Measurements from ENCODE around the gene PRR16. TPM values are rescaled to one million over a fixed set of nuclear protein-coding genes. Genes with fewer than 3 reads are reported as not detected.

The PRR16 gene
- total RNA-seq, 1 experiment from 2014 or later, result not detected

DNA sequence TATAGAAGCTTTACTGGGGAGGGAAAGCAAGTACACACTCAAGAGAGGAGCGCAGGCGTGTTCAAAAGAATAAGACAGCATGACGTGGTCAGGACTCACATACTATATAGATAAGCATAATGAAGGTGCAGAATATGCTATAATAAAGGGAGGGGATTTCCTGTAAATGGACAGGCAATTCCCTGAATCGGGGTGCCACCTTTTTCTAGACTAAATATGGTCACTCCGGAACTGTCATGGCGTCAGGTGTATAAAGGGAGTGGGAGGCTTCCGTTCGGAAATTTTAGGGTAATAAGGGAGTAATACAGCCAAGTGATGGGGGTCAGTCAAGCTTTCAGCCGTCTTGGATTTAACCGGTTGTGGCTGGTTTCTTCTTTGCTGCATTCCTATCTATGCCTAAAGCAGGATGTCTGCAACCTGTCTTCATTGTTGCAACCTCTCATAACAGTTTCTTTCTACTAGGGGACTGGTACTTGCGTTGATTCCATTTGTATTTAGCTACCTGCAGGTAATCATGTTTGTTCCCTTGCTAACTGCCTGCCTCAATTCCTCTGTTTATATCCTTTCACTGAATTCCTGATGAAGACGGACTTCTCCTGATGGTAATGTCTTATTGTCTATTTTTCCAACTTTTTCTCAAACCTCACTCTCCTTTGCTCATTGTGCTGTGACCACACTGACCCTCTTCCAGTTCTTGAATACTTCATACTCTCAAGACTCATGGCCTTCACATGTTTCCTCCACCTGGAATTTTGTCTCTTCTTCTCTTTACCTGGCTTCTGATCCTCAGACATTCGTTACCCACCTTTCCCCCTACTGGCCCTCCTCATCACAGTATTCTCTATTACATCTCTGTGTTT is 48.9 kb downstream of the PRR16 start:
- Histone ChIP-seq H3K27ac (ENCODE audit: low read length) (no peak overlapping the region), H3K9me3 (ENCODE audit: control insufficient read depth, insufficient read depth, low read depth, low read length) (no peaks in the 10 kb centered on the region), H3K36me3 (ENCODE audit: control insufficient read depth, insufficient read depth, low read length) (no peaks in the 10 kb centered on the region), H3K27me3 (ENCODE audit: control insufficient read depth, insufficient read depth, low read length) (no peaks in the 10 kb centered on the region), H3K4me1 (ENCODE audit: control insufficient read depth, insufficient read depth, low read length) (no peaks in the 10 kb centered on the region), H3K4me3 (ENCODE audit: low read depth in 2 of 2, low read length in 2 of 2) (no peak overlapping the region)
- TF ChIP-seq, protein P1, sequence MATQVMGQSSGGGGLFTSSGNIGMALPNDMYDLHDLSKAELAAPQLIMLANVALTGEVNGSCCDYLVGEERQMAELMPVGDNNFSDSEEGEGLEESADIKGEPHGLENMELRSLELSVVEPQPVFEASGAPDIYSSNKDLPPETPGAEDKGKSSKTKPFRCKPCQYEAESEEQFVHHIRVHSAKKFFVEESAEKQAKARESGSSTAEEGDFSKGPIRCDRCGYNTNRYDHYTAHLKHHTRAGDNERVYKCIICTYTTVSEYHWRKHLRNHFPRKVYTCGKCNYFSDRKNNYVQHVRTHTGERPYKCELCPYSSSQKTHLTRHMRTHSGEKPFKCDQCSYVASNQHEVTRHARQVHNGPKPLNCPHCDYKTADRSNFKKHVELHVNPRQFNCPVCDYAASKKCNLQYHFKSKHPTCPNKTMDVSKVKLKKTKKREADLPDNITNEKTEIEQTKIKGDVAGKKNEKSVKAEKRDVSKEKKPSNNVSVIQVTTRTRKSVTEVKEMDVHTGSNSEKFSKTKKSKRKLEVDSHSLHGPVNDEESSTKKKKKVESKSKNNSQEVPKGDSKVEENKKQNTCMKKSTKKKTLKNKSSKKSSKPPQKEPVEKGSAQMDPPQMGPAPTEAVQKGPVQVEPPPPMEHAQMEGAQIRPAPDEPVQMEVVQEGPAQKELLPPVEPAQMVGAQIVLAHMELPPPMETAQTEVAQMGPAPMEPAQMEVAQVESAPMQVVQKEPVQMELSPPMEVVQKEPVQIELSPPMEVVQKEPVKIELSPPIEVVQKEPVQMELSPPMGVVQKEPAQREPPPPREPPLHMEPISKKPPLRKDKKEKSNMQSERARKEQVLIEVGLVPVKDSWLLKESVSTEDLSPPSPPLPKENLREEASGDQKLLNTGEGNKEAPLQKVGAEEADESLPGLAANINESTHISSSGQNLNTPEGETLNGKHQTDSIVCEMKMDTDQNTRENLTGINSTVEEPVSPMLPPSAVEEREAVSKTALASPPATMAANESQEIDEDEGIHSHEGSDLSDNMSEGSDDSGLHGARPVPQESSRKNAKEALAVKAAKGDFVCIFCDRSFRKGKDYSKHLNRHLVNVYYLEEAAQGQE (IDR thresholded peaks at IDR 0.05; ENCODE audit: insufficient read depth in 1 of 2, low read depth in 2 of 2, low read length in 1 of 2), result no peak
- no peak for TF ChIP-seq TCF7L2 (IDR thresholded peaks at IDR 0.05; ENCODE audit: low read depth, low read length)
- no peak for TF ChIP-seq POLR2AphosphoS5 (IDR thresholded peaks at IDR 0.05; ENCODE audit: low read depth, low read length)
- no peak for TF ChIP-seq SIN3A (IDR thresholded peaks at IDR 0.05; ENCODE audit: borderline replicate concordance, insufficient read depth, low read depth, low read length)
- TF ChIP-seq, protein P2, sequence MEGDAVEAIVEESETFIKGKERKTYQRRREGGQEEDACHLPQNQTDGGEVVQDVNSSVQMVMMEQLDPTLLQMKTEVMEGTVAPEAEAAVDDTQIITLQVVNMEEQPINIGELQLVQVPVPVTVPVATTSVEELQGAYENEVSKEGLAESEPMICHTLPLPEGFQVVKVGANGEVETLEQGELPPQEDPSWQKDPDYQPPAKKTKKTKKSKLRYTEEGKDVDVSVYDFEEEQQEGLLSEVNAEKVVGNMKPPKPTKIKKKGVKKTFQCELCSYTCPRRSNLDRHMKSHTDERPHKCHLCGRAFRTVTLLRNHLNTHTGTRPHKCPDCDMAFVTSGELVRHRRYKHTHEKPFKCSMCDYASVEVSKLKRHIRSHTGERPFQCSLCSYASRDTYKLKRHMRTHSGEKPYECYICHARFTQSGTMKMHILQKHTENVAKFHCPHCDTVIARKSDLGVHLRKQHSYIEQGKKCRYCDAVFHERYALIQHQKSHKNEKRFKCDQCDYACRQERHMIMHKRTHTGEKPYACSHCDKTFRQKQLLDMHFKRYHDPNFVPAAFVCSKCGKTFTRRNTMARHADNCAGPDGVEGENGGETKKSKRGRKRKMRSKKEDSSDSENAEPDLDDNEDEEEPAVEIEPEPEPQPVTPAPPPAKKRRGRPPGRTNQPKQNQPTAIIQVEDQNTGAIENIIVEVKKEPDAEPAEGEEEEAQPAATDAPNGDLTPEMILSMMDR (IDR thresholded peaks at IDR 0.05), result no peak
- in situ Hi-C loops (cut with HindIII; ENCODE audit: low pct_unique_long_range_greater_than_20kb, low sequenced_read_pairs) (no loop called here), intact Hi-C loops (cut with micrococcal nuclease; ENCODE audit: unreplicated experiment) (no loop called here)
- ATAC-seq (no peak), DNase-seq (ENCODE audit: low read depth, low spot score) (no peak)
- ChIA-PET CTCF (no interaction called here), POLR2A (no interaction called here)
- no TSS peak for BruUV-seq (replicated peaks)

DNA sequence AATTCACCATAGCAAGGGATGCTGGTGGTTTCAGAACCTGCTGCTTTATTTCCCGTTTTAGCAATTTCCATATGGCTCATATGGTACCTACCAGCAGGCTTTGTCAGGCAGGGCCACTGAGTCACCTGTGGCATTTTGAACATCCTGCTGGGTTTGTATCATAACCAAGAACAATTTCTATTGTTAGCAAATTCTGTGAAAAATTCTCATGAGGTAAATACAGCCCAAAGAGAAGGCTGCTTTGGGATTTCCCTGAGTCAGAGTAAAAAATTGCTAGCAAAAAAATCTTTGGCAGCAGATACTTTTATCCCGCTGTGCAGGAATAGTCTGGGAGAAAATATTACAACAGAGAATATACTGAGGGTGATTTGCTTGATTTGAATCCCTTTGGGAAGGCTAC is 52.7 kb downstream of the PRR16 start:
- Histone ChIP-seq H3K27ac (ENCODE audit: low read length) (no peak overlapping the region), H3K27me3 (ENCODE audit: control insufficient read depth, insufficient read depth, low read length) (no peaks in the 10 kb centered on the region), H3K9me3 (ENCODE audit: control insufficient read depth, insufficient read depth, low read depth, low read length) (no peaks in the 10 kb centered on the region), H3K36me3 (ENCODE audit: control insufficient read depth, insufficient read depth, low read length) (no peaks in the 10 kb centered on the region), H3K4me3 (ENCODE audit: low read depth in 2 of 2, low read length in 2 of 2) (no peak overlapping the region), H3K4me1 (ENCODE audit: control insufficient read depth, insufficient read depth, low read length) (no peaks in the 10 kb centered on the region)
- ATAC-seq, result no peak
- ChIA-PET CTCF (no interaction called here), POLR2A (no interaction called here)
- intact Hi-C loops (cut with micrococcal nuclease; ENCODE audit: unreplicated experiment), result no loop called here
- no peak for DNase-seq (ENCODE audit: low read depth, low spot score)
- in situ Hi-C loops (cut with HindIII; ENCODE audit: low pct_unique_long_range_greater_than_20kb, low sequenced_read_pairs), result no loop called here
- TF ChIP-seq POLR2AphosphoS5 (IDR thresholded peaks at IDR 0.05; ENCODE audit: low read depth, low read length) (no peak), SIN3A (IDR thresholded peaks at IDR 0.05; ENCODE audit: borderline replicate concordance, insufficient read depth, low read depth, low read length) (no peak), TCF7L2 (IDR thresholded peaks at IDR 0.05; ENCODE audit: low read depth, low read length) (no peak)
- TF ChIP-seq, protein P2 (IDR thresholded peaks at IDR 0.05), result no peak
- TF ChIP-seq, protein P1 (IDR thresholded peaks at IDR 0.05; ENCODE audit: insufficient read depth in 1 of 2, low read depth in 2 of 2, low read length in 1 of 2), result no peak
- no TSS peak for BruUV-seq (replicated peaks)

Data from Panc1 (cell line).